DND-41 (cell line): Measurements from ENCODE around the gene JARID2.

Experiments
- ATAC-seq: fragments of 200-7000 bp; cut with Tn5 transposase; 3 replicates; pipeline ENCODE4 v1.9.1; 2021; ENCODE audit warnings: low read depth; ENCODE audit not compliant: insufficient read depth
- DNase-seq: peaks from one replicate; pipeline ENCODE4 v3.0.0-alpha.2; 2020
- H2AFZ ChIP-seq: 2 replicates; pipeline ENCODE4 v1.6.0; 2012; ENCODE audit warnings: low read depth, low read length
- H3K27ac ChIP-seq: 2 replicates; pipeline ENCODE4 v1.5.1; 2012; ENCODE audit warnings: low read length, inconsistent platforms
- H3K27me3 ChIP-seq: fragments of 200-600 bp; sonication (generic); 2 replicates; pipeline ENCODE4 v1.6.0; 2012; ENCODE audit warnings: low read length, mild to moderate bottlenecking, inconsistent platforms; ENCODE audit not compliant: insufficient read depth, poor library complexity
- H3K36me3 ChIP-seq: 2 replicates; pipeline ENCODE4 v1.5.1; 2012; ENCODE audit warnings: low read length, inconsistent platforms; ENCODE audit not compliant: insufficient read depth
- H3K4me1 ChIP-seq: 2 replicates; pipeline ENCODE4 v1.5.1; 2012; ENCODE audit warnings: mild to moderate bottlenecking, low read length; ENCODE audit not compliant: insufficient read depth
- H3K4me2 ChIP-seq: 2 replicates; pipeline ENCODE4 v1.6.0; 2012; ENCODE audit warnings: mild to moderate bottlenecking, moderate library complexity, low read length, inconsistent platforms; ENCODE audit not compliant: insufficient read depth
- H3K4me3 ChIP-seq, 2 experiments: fragments of 200-600 bp in 1 of 2; shearing (Covaris generic) in 1 of 2; 2 replicates each; pipeline ENCODE4 v1.5.1; 2012 to 2016; ENCODE audit warnings: inconsistent platforms in 2 of 2, low read length in 2 of 2, mild to moderate bottlenecking in 2 of 2, low read depth in 1 of 2, moderate library complexity in 1 of 2
- H3K79me2 ChIP-seq: 2 replicates; pipeline ENCODE4 v1.6.0; 2012; ENCODE audit warnings: low read length, inconsistent platforms; ENCODE audit not compliant: insufficient read depth
- H3K9ac ChIP-seq: 2 replicates; pipeline ENCODE4 v1.6.0; 2012; ENCODE audit warnings: low read depth, mild to moderate bottlenecking, inconsistent platforms, low read length, moderate library complexity
- H3K9me3 ChIP-seq: 2 replicates; pipeline ENCODE4 v1.5.1; 2012; ENCODE audit warnings: low read length, moderate library complexity, mild to moderate bottlenecking, inconsistent platforms; ENCODE audit not compliant: insufficient read depth, severe bottlenecking
- H4K20me1 ChIP-seq: 2 replicates; pipeline ENCODE4 v1.6.0; 2012; ENCODE audit warnings: low read length; ENCODE audit not compliant: insufficient read depth
- EZH2 ChIP-seq: IDR thresholded peaks from 3 replicates; pipeline ENCODE4 v1.6.1; 2012; ENCODE audit warnings: borderline replicate concordance, low read depth, mild to moderate bottlenecking, moderate library complexity, low read length, inconsistent platforms; ENCODE audit not compliant: severe bottlenecking
- TF ChIP-seq, protein P1 (sequence below): IDR thresholded peaks from 2 replicates; pipeline ENCODE4 v1.5.1; 2012; ENCODE audit warnings: borderline replicate concordance, low read length, moderate library complexity, mild to moderate bottlenecking; ENCODE audit not compliant: poor library complexity, severe bottlenecking; ENCODE audit errors: extremely low read depth

JARID2 gene

GRCh38 chr6:15551798-15552197 is 305.9 kb downstream of the JARID2 start:
- Histone ChIP-seq H3K27ac (peak overlapping the region; percentile 38), H3K36me3 (no peaks in the 10 kb centered on the region), H3K9ac (no peak overlapping the region), H3K4me3 (no peak overlapping the region), H3K9me3 (no peaks in the 10 kb centered on the region), H2AFZ (no peak overlapping the region), H3K4me1 (peaks cover 11% of the 10 kb centered on the region), H4K20me1 (peaks cover 14% of the 10 kb centered on the region), H3K27me3 (no peaks in the 10 kb centered on the region), H3K4me2 (no peak overlapping the region), H3K79me2 (peaks cover 22% of the 10 kb centered on the region)
- DNase-seq (peak; percentile 27), ATAC-seq (peak; percentile 67; the same call in 2 of the 3 replicates)
- no peak for TF ChIP-seq EZH2
- TF ChIP-seq, protein P1, sequence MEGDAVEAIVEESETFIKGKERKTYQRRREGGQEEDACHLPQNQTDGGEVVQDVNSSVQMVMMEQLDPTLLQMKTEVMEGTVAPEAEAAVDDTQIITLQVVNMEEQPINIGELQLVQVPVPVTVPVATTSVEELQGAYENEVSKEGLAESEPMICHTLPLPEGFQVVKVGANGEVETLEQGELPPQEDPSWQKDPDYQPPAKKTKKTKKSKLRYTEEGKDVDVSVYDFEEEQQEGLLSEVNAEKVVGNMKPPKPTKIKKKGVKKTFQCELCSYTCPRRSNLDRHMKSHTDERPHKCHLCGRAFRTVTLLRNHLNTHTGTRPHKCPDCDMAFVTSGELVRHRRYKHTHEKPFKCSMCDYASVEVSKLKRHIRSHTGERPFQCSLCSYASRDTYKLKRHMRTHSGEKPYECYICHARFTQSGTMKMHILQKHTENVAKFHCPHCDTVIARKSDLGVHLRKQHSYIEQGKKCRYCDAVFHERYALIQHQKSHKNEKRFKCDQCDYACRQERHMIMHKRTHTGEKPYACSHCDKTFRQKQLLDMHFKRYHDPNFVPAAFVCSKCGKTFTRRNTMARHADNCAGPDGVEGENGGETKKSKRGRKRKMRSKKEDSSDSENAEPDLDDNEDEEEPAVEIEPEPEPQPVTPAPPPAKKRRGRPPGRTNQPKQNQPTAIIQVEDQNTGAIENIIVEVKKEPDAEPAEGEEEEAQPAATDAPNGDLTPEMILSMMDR: no peak

DNA sequence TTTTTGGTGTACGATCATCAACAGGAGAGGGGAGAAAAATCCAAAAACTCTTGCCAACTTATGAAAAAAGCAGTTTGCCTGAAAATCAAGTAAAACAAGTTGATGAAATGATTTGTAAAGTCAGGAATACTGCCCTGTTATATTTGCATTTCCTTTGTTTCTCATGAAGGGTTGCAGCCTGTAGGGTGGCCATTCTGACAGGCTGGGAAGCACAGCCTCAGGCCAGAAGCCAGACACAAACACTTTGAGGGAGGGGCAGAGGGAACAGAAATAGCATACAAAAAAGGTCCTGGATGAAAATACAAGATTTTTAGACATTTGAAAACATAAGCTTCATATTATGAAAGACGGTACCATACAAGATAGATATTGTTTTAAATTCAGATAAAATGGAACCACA is 307.2 kb downstream of the JARID2 start:
- Histone ChIP-seq H2AFZ (no peak overlapping the region), H3K4me1 (peaks cover 11% of the 10 kb centered on the region), H3K79me2 (peaks cover 16% of the 10 kb centered on the region), H3K27ac (no peak overlapping the region), H3K4me2 (no peak overlapping the region), H3K9me3 (no peaks in the 10 kb centered on the region), H3K27me3 (no peaks in the 10 kb centered on the region), H4K20me1 (peaks cover 14% of the 10 kb centered on the region), H3K4me3 (no peak overlapping the region), H3K36me3 (no peaks in the 10 kb centered on the region), H3K9ac (no peak overlapping the region)
- TF ChIP-seq, protein P1: no peak
- TF ChIP-seq EZH2: no peak
- ATAC-seq: no peak
- no peak for DNase-seq

DNA sequence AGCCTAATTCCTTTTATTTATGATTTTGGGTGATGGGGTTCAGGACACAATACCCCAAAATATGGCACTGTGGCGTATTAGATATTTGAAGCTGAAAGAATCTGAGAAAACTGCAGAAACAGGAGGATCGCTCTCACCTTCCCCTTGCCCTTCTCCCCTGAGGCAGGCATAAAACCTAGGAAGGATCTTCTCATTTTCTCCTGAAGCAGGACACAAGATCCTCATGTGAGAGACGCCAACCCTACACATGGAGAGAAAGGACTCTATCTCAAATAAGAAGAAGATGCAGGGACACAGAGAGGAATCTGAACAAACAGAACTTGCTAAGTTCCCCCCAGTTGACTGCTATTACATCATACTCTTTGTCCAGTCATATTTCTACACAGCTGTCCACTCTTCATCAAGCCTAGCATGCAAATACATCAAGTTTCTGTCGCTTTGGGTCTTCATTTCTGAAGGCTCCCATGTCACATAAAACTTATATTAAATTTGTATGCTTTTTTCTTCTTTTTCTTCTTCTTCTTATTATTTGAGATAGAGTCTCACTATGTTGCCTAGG is 307.9 kb downstream of the JARID2 start:
- no peak for TF ChIP-seq EZH2
- TF ChIP-seq, protein P1: no peak
- H3K36me3 ChIP-seq: no peaks in the 10 kb centered on the region
- no peak overlapping the region for H3K4me2 ChIP-seq
- no peak overlapping the region for H2AFZ ChIP-seq
- no peaks in the 10 kb centered on the region for H3K9me3 ChIP-seq
- peaks cover 13% of the 10 kb centered on the region for H3K79me2 ChIP-seq
- ATAC-seq (no peak), DNase-seq (no peak)
- no peak overlapping the region for H3K4me3 ChIP-seq
- peaks cover 14% of the 10 kb centered on the region for H4K20me1 ChIP-seq
- no peak overlapping the region for H3K9ac ChIP-seq
- H3K4me1 ChIP-seq: peaks cover 11% of the 10 kb centered on the region
- H3K27me3 ChIP-seq: no peaks in the 10 kb centered on the region
- no peak overlapping the region for H3K27ac ChIP-seq
